H1 (cell line): ENCODE data around the gene ROM1. TPM values are rescaled to one million over a fixed set of nuclear protein-coding genes. Genes with fewer than 3 reads are reported as not detected.

Experiments used
- CHD7 ChIP-seq: fragments of 300-600 bp; sonication (generic); IDR thresholded peaks from 2 replicates; pipeline ENCODE4 v1.7.1; 2012; ENCODE audit warnings: low read length, moderate library complexity, mild to moderate bottlenecking, inconsistent platforms; ENCODE audit not compliant: insufficient replicate concordance
- polyA plus RNA-seq, 7 experiments: library from polyadenylated mRNA; depleted of rRNA in 3 of 7; stranded (reverse) in 5 of 7; unstranded in 2 of 7; fragments of >200 nt in 5 of 7; fragments of 200-250 nt in 2 of 7; gene quantifications; 1 replicate in 5 of 7; 2 replicates in 1 of 7; 4 replicates in 1 of 7; pipeline versions ENCODE4 v1.2.1 to v1.2.3, GENCODE V29; 2011 to 2013; ENCODE audit warnings: missing spikeins in 2 of 7, mixed read lengths in 2 of 7
- total RNA-seq: library from RNA; stranded (reverse); fragmentation: NEBNext Ultra II Directional; extraction: Animal tissue kit (Norgen Biotek cat#: 25700); gene quantifications from 2 replicates; pipeline ENCODE4 v1.2.1, GENCODE V29; 2021

The ROM1 gene
- total and polyA plus RNA-seq, 2 of the 8 experiments (the other 6 are each of a cell fraction or from before 2014, with no cell fraction given): 0.86 to 2.2 TPM

- TF ChIP-seq CHD7: no peak
Measured at GRCh38 chr11:62612366-62613290, at the start of gene ROM1, which contains the start of gene EML3 (continued).
